ENCODE results near the gene NUP85. TPM values are rescaled to one million over a fixed set of nuclear protein-coding genes. Genes with fewer than 3 reads are reported as not detected.

NUP85 gene
- total RNA-seq, 1 experiment from 2014 or later = 164 TPM

GRCh38 chr17:75182319-75182568 lies 23.2 kb upstream of the NUP85 start:
- peak; percentile 48; the same call in 1 of the 2 replicates for TF ChIP-seq SIN3A (IDR thresholded peaks at IDR 0.05; ENCODE audit: low read depth)
- TF ChIP-seq EGR1 (IDR thresholded peaks at IDR 0.05; ENCODE audit: low read depth) = no peak
- no peak; the same call in 1 of the 2 replicates for ATAC-seq
- intact Hi-C loops (cut with micrococcal nuclease) = no loop called here
- H2AFZ ChIP-seq (ENCODE audit: low read depth, low read length, poor library complexity, severe bottlenecking) = no peak overlapping the region
- H3K4me3 ChIP-seq (replicated peaks in 1 of 2; ENCODE audit: low read depth in 1 of 2, low read length in 2 of 2) = peak overlapping the region; percentile 76 to 89
- peak overlapping the region; percentile 98 for H3K9ac ChIP-seq (ENCODE audit: low read length)
- RAD21 ChIA-PET (ENCODE audit: low non-redundant PET in 1 of 2, low total read pairs in 2 of 2, uncharacterized antibody in 2 of 2, unreplicated experiment in 2 of 2) = no interaction called here
- BruUV-seq (replicated peaks) = no TSS peak
- H3K4me2 ChIP-seq (ENCODE audit: low read length) = peak overlapping the region; percentile 82
- H3K27ac ChIP-seq (ENCODE audit: low read depth, low read length) = peak overlapping the region; percentile 100
- CTCF ChIA-PET = interaction anchor here (0.9 to 1.0 kb wide), 2 partner anchors 10 to 17 kb away, joined by 4 to 5 read pairs; no protein-coding TSS in a partner anchor
- POLR2A ChIA-PET = interaction anchor here (1.8 kb wide), 1 partner anchor 23 kb away, joined by 4 read pairs; the partner anchor contains the start of gene NUP85
- DNase-seq (ENCODE audit: low read depth, low spot score) = no peak
- no peaks in the 10 kb centered on the region for H3K9me2 ChIP-seq (ENCODE audit: insufficient read depth)
- H3K36me3 ChIP-seq (ENCODE audit: control insufficient read depth in 1 of 2, insufficient read depth in 2 of 2, low read length in 2 of 2) = peaks cover 16 to 26% of the 10 kb centered on the region in 2 experiments
- H4K20me1 ChIP-seq (ENCODE audit: insufficient read depth) = peaks cover 21% of the 10 kb centered on the region; the same call in 1 of the 2 replicates
- H3K9me3 ChIP-seq (ENCODE audit: control insufficient read depth in 1 of 2, insufficient read depth in 1 of 2, low read depth in 1 of 2, low read length in 2 of 2) = no peaks in the 10 kb centered on the region
- no peaks in the 10 kb centered on the region for H3K27me3 ChIP-seq (ENCODE audit: insufficient read depth, low read length)
- peaks cover 55% of the 10 kb centered on the region for H3K79me2 ChIP-seq (ENCODE audit: insufficient read depth, low read length)
- H3K4me1 ChIP-seq (ENCODE audit: control insufficient read depth in 1 of 2, insufficient read depth in 2 of 2, low read length in 2 of 2) = peaks cover 20 to 33% of the 10 kb centered on the region in 2 experiments

- Histone ChIP-seq H3K36me3 (ENCODE audit: control insufficient read depth in 1 of 2, insufficient read depth in 2 of 2, low read length in 2 of 2) (peaks cover 16 to 26% of the 10 kb centered on the region in 2 experiments), H3K4me1 (ENCODE audit: control insufficient read depth in 1 of 2, insufficient read depth in 2 of 2, low read length in 2 of 2) (peaks cover 20 to 33% of the 10 kb centered on the region in 2 experiments), H3K9me2 (ENCODE audit: insufficient read depth) (no peaks in the 10 kb centered on the region), H4K20me1 (ENCODE audit: insufficient read depth) (peaks cover 21% of the 10 kb centered on the region; the same call in 1 of the 2 replicates), H3K9ac (ENCODE audit: low read length) (peak within 1 kb of the TSS; percentile 98), H3K9me3 (ENCODE audit: control insufficient read depth in 1 of 2, insufficient read depth in 1 of 2, low read depth in 1 of 2, low read length in 2 of 2) (no peaks in the 10 kb centered on the region), H3K79me2 (ENCODE audit: insufficient read depth, low read length) (peaks cover 50% of the 10 kb centered on the region), H3K4me2 (ENCODE audit: low read length) (peak within 1 kb of the TSS; percentile 82), H3K4me3 (replicated peaks in 1 of 2; ENCODE audit: low read depth in 1 of 2, low read length in 2 of 2) (peak within 1 kb of the TSS; percentile 76 to 89), H3K27me3 (ENCODE audit: insufficient read depth, low read length) (no peaks in the 10 kb centered on the region), H2AFZ (ENCODE audit: low read depth, low read length, poor library complexity, severe bottlenecking) (no peak within 1 kb of the TSS), H3K27ac (ENCODE audit: low read depth, low read length) (peak within 1 kb of the TSS; percentile 100)
- BruUV-seq (replicated peaks) = no TSS peak
- intact Hi-C loops (cut with micrococcal nuclease) = no loop called here
- DNase-seq (ENCODE audit: low read depth, low spot score) (peak; percentile 95), ATAC-seq (peak; percentile 87)
- ChIA-PET POLR2A (interaction anchor here (0.6 to 1.8 kb wide), 5 partner anchors 9 to 310 kb away, joined by 3 to 5 read pairs (median 4); partner anchors contain the start of gene NUP85), CTCF (interaction anchor here (0.9 to 1.9 kb wide), 6 partner anchors 11 to 69 kb away, joined by 3 to 8 read pairs (median 4); no protein-coding TSS in a partner anchor), RAD21 (ENCODE audit: low non-redundant PET in 1 of 2, low total read pairs in 2 of 2, uncharacterized antibody in 2 of 2, unreplicated experiment in 2 of 2) (no interaction called here)
- no peak for TF ChIP-seq EZH2 (IDR thresholded peaks at IDR 0.05)
- TF ChIP-seq TCF7L2 (IDR thresholded peaks at IDR 0.05; ENCODE audit: borderline replicate concordance, extremely low read depth, insufficient read depth, insufficient read length) = peak; percentile 34
- no peak for TF ChIP-seq JUND (IDR thresholded peaks at IDR 0.05)
- TF ChIP-seq ZBTB33 (IDR thresholded peaks at IDR 0.05; ENCODE audit: extremely low read depth, insufficient replicate concordance, low read length) = peak; percentile 28
- TF ChIP-seq ZNF274 (IDR thresholded peaks at IDR 0.05; ENCODE audit: low read depth, low read length) = no peak
- TF ChIP-seq EGR1 (IDR thresholded peaks at IDR 0.05; ENCODE audit: low read depth) = peak; percentile 36
- peak in 1 of 3 experiments; percentile 37; a peak in 2 of 6 replicates for TF ChIP-seq CTCF (IDR thresholded peaks at IDR 0.05 in 2 of 3, conservative IDR thresholded peaks at IDR 0.05 in 1 of 3; ENCODE audit: borderline replicate concordance in 1 of 3, insufficient read depth in 1 of 3, low read depth in 2 of 3, low read length in 2 of 3)
- TF ChIP-seq ELF1 (IDR thresholded peaks at IDR 0.05; ENCODE audit: borderline replicate concordance, low read depth) = no peak
Observed at GRCh38 chr17:75182569-75183436, 22.7 kb upstream of the NUP85 start, which contains the start of gene SUMO2. Gene SUMO2, minus strand, starts transcription at chr17:75182959. Its CDS starts 125 bp downstream, at chr17:75182834.
